Measurements from ENCODE around the gene ITGB3.

ITGB3 gene

GRCh38 chr17:47288531-47289116, 35.0 kb downstream of the ITGB3 start:
- TF ChIP-seq CTCF (IDR thresholded peaks at IDR 0.05; ENCODE audit: low read depth, low read length) = no peak

DNA sequence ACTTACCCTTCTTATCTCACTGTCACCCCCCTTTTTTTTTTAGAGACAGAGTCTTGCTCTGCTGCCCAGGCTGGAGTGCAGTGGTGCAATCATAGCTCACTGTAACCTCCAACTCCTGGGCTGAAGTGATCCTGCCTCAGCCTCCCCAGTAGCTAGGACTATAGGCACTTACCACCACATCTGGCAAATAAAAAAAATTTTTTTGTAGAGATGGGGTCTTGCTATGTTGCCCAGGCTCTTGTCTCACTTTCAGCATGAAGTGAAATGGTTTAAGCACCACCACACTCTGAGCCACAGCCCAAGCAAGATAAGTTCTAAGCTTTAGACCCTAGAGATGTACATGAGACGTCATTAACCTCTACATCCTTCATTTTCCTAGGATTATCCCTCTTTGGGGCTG, 35.7 kb downstream of the ITGB3 start:
- TF ChIP-seq CTCF (IDR thresholded peaks at IDR 0.05; ENCODE audit: low read depth, low read length) = no peak
- no peak overlapping the region for H3K4me3 ChIP-seq (ENCODE audit: low read depth, low read length)

More at GRCh38 chr17:47288531-47289116, 35.0 kb downstream of the ITGB3 start:
- H3K4me3 ChIP-seq (ENCODE audit: low read depth, low read length) = no peak overlapping the region

DNA sequence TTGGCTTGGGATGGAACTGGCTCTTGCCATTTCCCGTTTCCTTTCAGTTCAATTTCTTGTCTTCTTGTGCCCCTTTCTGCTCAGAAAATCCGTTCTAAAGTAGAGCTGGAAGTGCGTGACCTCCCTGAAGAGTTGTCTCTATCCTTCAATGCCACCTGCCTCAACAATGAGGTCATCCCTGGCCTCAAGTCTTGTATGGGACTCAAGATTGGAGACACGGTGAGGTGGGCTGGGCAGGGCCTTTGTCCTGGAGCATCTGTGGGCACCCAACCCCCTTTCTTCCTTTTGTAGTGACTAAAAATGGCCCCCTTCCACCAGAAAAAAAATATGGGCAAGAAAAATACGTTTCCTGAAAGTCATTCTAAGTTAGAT, 37.2 kb downstream of the ITGB3 start:
- TF ChIP-seq CTCF (IDR thresholded peaks at IDR 0.05; ENCODE audit: low read depth, low read length) = no peak
- H3K4me3 ChIP-seq (ENCODE audit: low read depth, low read length) = no peak overlapping the region

DNA sequence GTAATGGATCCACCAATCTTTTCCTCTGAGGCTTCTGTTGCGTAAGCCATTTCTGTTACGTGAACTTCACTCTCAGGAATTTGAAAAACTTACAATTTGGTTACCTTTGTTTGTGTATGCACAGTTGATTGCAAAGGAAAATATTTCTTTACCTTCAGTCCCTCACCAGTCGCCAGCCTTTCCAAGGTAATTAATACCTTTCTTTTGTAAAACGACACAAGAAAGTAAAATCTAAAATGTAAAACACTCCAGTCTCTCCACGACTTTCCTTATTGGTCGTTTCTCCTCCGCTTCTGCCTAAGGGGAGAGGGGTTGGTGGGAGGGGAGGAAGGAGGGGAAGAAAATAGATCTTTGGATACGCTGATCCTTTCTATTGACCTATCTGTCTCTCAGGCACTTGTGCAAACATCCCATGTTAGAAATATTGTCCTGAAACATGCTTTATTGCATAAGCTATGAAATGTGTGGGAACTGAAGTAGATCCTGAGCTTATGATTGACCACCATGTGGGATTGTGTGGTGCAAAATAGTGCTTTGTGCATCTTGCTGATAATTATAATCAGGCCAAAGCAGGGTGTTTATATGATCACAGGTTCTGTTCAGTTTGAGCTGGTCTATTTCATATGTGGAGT, 37.7 kb downstream of the ITGB3 start:
- no peak overlapping the region for H3K4me3 ChIP-seq (ENCODE audit: low read depth, low read length)
- no peak for TF ChIP-seq CTCF (IDR thresholded peaks at IDR 0.05; ENCODE audit: low read depth, low read length)

- no peak overlapping the region for H3K4me3 ChIP-seq (ENCODE audit: low read depth, low read length)
- TF ChIP-seq CTCF (IDR thresholded peaks at IDR 0.05; ENCODE audit: low read depth, low read length) = no peak
Measured at GRCh38 chr17:47292206-47292605, 38.6 kb downstream of the ITGB3 start.

DNA sequence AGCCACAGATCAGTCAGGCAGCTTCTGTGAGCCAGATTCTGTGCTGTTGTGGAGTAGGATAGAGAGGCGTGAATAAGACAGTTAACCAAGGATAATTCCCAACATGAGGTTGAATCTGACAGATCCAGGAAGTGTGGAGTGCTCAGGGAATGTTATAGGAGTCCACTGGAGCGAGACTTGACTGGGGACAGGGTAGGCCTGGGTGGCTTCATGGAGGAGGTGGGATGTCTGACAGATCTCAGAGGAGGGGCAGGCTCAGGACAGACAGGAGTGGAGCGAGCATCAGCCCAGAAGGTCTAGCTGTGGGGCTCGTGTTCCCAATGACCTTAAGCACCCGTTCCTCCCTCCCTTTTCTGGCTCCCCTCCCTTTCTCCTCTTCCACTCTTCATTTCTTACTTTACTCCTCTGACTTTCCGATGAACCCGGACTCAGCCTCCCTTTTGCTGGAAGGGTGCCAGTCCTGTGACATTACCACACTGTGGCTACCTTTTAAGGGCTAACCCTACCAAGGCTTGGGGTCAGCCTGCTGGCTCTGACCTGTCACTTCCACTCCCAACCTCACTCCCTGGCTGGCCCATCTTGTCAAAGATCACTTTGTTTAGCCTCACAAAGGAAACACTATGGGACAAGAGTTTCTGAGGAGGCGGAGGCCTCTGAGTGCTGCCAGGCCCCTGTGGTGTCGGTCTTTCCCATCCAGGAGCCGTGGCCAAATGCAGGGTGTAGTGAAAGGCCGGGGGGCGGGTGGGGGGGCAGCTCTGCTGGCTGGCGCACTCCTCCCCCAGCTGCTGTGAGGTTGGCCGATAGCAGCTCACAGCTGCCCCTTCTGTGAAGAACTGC, 41.6 kb downstream of the ITGB3 start:
- H3K4me3 ChIP-seq (ENCODE audit: low read depth, low read length) = no peak overlapping the region

More for the DNA sequence above, 41.6 kb downstream of the ITGB3 start:
- TF ChIP-seq CTCF (IDR thresholded peaks at IDR 0.05; ENCODE audit: low read depth, low read length) = no peak

Data from WI38 (cell line).